HG03280 (cell line): ENCODE results near the gene ALS2.
"Not testable (repeated sequence)": the region's sequence is repeated elsewhere in the genome, so short reads cannot be mapped to it uniquely, and the experiment has no call there.

Source experiments
- ATAC-seq: cut with Tn5 transposase; IDR thresholded peaks from one replicate; pipeline ENCODE4 v1.9.1; 2021; ENCODE audit warnings: mild to moderate bottlenecking, moderate library complexity; ENCODE audit not compliant: unreplicated experiment

ALS2 gene

GRCh38 chr2:201780674-201781493 is at the start of gene ALS2:
Gene ALS2, minus strand, starts transcription at chr2:201780933. Its CDS starts 12,048 bp downstream, at chr2:201768885.
- peak; percentile 95 for ATAC-seq

DNA sequence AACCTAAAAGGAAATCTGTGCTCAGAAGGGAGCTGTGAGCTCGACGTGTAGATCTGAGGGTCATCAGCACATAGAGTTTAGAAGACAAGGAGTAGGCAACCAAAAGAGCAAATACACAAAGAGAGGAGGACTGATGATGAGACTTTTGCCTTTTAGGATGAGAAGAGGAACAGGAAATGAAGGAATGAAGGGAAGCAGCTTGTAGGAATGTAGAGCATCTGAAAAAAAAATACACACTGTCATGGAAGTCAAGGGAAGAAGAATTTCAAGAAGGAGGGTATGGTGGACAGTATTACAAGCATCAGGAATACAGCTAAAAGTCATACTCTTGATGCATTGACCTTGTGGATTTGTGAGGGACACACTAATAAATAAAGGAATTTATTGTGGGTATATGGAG is 47.5 kb upstream of the ALS2 start:
- no peak for ATAC-seq

- no peak for ATAC-seq
Measured at GRCh38 chr2:201827621-201828020, 46.9 kb upstream of the ALS2 start.

- ATAC-seq, result no peak
Measured at GRCh38 chr2:201824212-201824611, 43.5 kb upstream of the ALS2 start.

DNA sequence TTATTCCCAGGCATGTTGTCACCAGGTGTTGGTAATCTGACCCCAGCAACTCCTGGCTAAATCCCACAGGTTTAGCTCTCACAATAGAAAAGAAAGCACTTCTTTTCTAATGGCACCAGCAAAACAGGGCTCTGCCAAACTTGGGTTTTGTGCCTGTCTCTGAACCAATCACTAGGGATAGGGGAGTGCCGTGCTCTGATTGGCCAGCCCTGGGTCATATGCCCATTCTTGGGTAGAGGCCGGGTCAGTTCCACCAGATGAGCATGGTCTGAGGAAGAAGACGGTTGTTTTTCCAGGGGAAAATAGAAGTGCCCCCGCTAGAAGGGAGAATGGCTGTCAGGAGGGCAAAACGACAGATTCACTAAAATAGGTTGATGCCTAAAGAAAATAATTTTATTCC is 40.3 kb upstream of the ALS2 start:
- no peak for ATAC-seq

DNA sequence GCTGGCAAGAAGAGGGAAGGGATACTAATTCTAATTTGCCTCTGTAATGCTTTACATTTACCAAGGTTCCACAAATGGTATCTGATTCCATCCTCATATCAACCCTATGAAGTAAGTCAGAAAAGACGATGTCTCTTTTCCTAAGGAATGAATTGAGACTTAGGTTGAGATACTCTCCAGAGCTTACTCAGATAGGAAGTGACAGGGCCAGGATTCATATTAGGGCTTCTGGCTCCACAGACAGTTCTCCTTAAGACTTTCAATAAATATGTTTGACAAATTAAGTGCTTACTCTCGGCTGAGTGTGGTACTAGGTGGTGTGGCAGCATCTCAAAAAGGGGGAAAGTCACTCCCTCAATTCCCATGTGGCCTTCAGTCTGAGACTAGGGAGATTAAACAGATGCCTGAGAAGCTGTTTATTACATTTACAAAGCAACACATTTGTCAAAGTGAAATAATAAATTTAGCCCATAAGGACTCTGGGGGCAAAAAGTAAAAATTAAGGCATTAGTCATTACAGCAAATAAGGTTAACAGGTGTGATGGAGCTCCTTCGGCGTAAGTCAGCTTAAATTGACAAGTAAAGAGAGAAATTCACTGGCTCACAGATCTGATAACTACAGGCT is 39.8 kb upstream of the ALS2 start:
- ATAC-seq, result no peak

DNA sequence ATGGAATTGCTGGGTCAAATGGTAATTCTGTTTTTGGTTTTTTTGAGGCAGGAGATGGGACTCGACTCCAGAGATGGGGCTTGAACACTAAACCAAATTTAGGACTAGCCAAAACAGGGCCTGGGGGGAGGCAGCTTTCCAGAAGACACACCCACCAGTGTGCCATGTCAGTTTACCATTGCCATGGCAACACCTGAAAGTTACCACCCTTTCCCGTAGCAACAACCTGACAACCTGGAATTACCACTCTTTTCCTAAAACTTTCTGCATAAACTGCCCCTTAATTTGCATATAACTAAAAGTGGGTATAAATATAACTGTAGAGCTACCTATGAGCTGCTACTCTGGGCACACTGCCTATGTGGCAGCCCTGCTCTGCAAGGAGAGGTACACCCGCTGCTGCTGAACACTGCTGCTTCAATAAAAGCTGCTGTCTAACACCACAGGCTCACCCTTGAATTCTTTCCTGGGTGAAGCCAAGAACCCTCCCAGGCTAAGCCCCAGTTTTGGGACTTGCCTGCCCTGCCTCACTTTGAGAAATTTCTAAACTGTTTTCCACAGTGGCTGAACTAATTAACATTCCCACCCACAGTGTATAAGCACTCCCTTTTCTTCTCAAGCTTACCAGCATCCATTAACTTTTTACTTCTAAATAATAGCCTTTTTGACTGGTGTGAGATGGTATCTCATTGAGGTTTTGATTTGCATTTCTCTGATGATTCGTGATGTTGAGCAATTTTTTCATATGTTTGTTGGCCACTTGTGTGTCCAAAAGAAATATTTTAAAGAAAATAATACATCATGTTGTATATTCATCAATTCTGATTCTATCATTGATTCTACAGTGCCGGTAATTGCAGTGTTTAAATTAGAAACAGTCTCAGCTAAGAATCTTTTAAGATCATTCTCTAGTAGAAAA is 36.2 kb upstream of the ALS2 start:
- no peak for ATAC-seq

- no peak for ATAC-seq
Measured at GRCh38 chr2:201813996-201814760, 33.4 kb upstream of the ALS2 start.

DNA sequence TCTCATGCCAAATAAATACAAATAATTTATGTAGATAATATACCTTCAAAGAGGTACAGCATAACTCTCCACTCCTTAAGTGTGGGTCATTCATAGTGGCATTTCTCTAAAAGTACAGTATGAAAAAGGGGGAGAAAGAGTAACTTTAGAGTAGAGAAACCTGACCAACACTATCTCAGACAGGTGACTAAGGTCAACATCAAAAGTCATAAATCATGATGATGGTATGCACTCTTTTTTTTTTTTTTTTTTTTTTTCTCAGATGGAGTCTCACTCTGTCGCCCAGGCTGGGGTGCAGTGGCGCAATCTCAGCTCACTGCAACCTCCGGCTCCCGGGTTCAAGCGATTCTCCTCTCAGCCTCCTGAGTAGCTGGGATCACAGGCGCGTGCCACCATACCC is 29.9 kb upstream of the ALS2 start:
- ATAC-seq, result not testable (repeated sequence)

GRCh38 chr2:201809633-201810032 is 28.9 kb upstream of the ALS2 start:
- ATAC-seq, result no peak

GRCh38 chr2:201808027-201808426 is 27.3 kb upstream of the ALS2 start:
- ATAC-seq, result no peak

GRCh38 chr2:201807452-201807999 is 26.8 kb upstream of the ALS2 start:
- no peak for ATAC-seq

DNA sequence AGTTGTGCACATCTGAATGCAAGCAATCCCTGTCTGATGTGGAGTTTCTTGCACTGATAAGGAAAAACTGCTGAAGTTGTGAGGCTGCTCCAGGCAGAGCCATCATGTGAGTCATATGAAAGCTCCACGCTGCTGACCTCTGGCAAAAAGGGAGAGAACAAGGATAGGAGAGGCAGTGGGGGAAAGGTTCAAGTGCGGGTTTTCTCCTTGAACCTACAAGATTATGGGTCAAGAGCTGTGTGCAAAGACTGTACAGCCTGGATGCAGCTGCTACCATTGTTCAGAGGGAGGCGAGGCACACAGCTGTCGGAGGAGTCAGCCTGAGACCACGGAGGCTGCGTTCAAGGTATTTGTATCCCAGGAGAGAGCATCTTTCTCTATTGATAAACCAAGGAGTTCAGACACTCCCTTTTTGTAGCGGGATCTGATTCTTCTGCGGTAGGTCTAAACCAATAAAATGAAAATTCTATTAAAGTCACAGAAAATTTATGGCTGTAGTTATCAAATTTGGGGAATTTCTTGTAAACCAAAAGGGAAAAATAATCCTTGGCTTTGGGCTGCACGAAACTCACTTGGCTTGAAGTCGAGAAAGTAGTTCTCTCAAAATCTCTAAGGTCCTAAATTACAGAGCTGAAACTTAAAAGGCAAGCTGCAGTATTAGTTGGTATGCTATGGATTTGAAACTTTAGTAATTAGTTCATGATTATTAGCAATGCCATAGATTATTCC is 25.9 kb upstream of the ALS2 start, which contains the start of gene CDK15:
Gene CDK15, plus strand, starts transcription at position 96 of the 729 bp plus-strand sequence. Its CDS starts 128 bp downstream, at position 224.
- ATAC-seq, result no peak

DNA sequence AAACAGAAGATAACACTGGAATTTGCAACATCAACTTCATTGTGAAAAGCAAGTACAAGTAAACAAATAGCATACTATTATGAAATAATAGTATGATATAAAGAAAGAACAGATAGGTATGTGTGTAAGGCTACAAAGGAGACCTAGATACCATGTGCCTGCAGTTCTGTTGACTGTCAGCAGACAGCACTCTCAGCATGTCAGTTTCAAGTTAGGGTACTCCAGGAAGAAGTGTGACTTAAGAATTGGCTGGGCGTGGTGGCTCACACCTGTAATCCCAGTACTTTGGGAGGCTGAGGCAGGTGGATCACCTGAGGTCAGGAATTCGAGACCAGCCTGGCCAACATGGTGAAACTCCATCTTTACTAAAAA is 18.2 kb upstream of the ALS2 start:
- not testable (repeated sequence) for ATAC-seq

GRCh38 chr2:201798252-201798913 is 17.6 kb upstream of the ALS2 start:
- ATAC-seq, result no peak

DNA sequence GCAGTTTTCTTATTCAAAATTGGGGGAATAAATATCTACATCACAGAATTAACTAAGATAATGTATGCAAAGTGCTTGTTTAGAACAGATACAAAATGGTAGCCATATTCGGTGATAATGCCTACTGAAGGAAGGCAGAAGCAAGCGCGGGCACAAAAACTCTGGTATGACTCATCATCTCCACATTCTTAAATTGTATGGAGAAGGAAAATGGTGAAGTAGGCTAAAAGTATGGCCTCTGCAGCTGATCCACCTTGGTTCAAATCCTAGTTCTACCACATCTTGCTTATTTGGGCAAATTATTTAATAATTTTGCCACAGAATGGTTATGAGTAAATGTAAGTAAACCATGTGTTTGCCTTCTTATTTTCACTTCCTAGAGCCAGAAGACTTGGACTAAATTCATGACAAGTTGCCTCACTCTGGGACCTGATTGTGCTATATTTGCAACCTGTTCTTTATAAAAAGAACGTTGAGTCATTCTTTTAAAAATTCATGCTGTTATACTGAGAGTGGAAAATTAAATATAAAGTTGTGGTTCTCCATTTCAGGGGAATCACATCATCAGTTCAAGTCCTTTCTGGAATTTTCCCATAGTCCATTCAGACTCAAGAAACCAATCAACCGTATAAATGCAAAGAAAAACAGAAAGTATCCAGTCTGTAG is 16.6 kb upstream of the ALS2 start:
- ATAC-seq, result no peak

GRCh38 chr2:201796478-201796865 is 15.7 kb upstream of the ALS2 start:
- no peak for ATAC-seq

GRCh38 chr2:201795607-201796477 is 15.1 kb upstream of the ALS2 start:
- ATAC-seq, result no peak
